Hepatocyte (in vitro differentiated cells): ENCODE measurements around the gene HNRNPA2B1. TPM values are rescaled to one million over a fixed set of nuclear protein-coding genes. Genes with fewer than 3 reads are reported as not detected.

Experiments
- DNase-seq: peaks from one replicate; pipeline ENCODE4 v3.0.0-alpha.2; 2016; ENCODE audit warnings: low spot score
- H2AFZ ChIP-seq: fragments of 200-600 bp; sonication (generic); 2 replicates; pipeline ENCODE4 v1.6.0; 2016; ENCODE audit warnings: antibody characterized with exemption, mild to moderate bottlenecking
- H3K27ac ChIP-seq: fragments of 200-600 bp; sonication (generic); 2 replicates; pipeline ENCODE4 v1.5.1; 2016; ENCODE audit warnings: mild to moderate bottlenecking
- H3K27me3 ChIP-seq: fragments of 200-600 bp; sonication (generic); 2 replicates; pipeline ENCODE4 v1.6.1; 2016
- H3K36me3 ChIP-seq: fragments of 200-600 bp; sonication (generic); replicated peaks from 2 replicates; pipeline ENCODE4 v1.5.1; 2016; ENCODE audit warnings: low read depth; ENCODE audit not compliant: insufficient read depth
- H3K4me1 ChIP-seq: fragments of 200-600 bp; sonication (generic); 2 replicates; pipeline ENCODE4 v1.5.1; 2016; ENCODE audit warnings: mild to moderate bottlenecking, moderate library complexity; ENCODE audit not compliant: insufficient read depth
- H3K4me2 ChIP-seq: fragments of 200-600 bp; sonication (generic); 2 replicates; pipeline ENCODE4 v1.6.0; 2016
- H3K4me3 ChIP-seq: fragments of 200-600 bp; sonication (generic); 2 replicates; pipeline ENCODE4 v1.5.1; 2016; ENCODE audit warnings: mild to moderate bottlenecking
- H3K79me2 ChIP-seq: fragments of 200-600 bp; sonication (generic); 2 replicates; pipeline ENCODE4 v1.6.0; 2017; ENCODE audit warnings: mild to moderate bottlenecking
- H3K9me2 ChIP-seq: fragments of 200-600 bp; sonication (generic); replicated peaks from 2 replicates; pipeline ENCODE4 v1.6.0; 2017; ENCODE audit warnings: mild to moderate bottlenecking; ENCODE audit not compliant: insufficient read depth
- H3K9me3 ChIP-seq: fragments of 200-600 bp; sonication (generic); 2 replicates; pipeline ENCODE4 v1.5.1; 2016; ENCODE audit warnings: low read depth, mild to moderate bottlenecking
- H4K20me1 ChIP-seq: fragments of 200-600 bp; sonication (generic); 2 replicates; pipeline ENCODE4 v1.6.0; 2016; ENCODE audit warnings: mild to moderate bottlenecking; ENCODE audit not compliant: insufficient read depth, poor library complexity, severe bottlenecking
- CTCF ChIP-seq: fragments of 200-600 bp; sonication (generic); IDR thresholded peaks from 2 replicates; pipeline ENCODE4 v1.5.1; 2016; ENCODE audit warnings: antibody characterized with exemption, mild to moderate bottlenecking; ENCODE audit not compliant: poor library complexity
- EZH2 ChIP-seq: fragments of 200-600 bp; sonication (generic); IDR thresholded peaks from 2 replicates; pipeline ENCODE4 v1.6.1; 2016; ENCODE audit warnings: antibody characterized with exemption, mild to moderate bottlenecking, borderline replicate concordance
- EZH2phosphoT487 ChIP-seq: fragments of 200-600 bp; sonication (generic); IDR thresholded peaks from one replicate; pipeline ENCODE4 v1.6.1; 2018; ENCODE audit warnings: antibody characterized with exemption, mild to moderate bottlenecking, low read depth, moderate library complexity; ENCODE audit not compliant: unreplicated experiment, severe bottlenecking
- WGBS: methylation state at CpG from one replicate; pipeline ENCODE4 v1.1.6; 2016; ENCODE audit warnings: low lambda C conversion rate; ENCODE audit errors: missing lambda C conversion rate; 5-methylcytosine and 5-hydroxymethylcytosine counted together
- polyA plus RNA-seq: library from polyadenylated mRNA; unstranded; fragments of >200 nt; fragmentation: Nextera tagmentation; extraction: Ambion mirVana; gene quantifications from 2 replicates; pipeline ENCODE4 v1.2.1, GENCODE V29; 2016
- total RNA-seq: library from RNA; depleted of rRNA; stranded (reverse); fragments of >200 nt; gene quantifications from 2 replicates; pipeline ENCODE4 v1.2.3, GENCODE V29; 2014

HNRNPA2B1 gene
- total and polyA plus RNA-seq, 2 experiments from 2014 or later = 193 to 553 TPM

- DNase-seq = no peak
- Histone ChIP-seq H3K27ac (no peak overlapping the region), H2AFZ (no peak overlapping the region), H3K27me3 (no peaks in the 10 kb centered on the region), H3K79me2 (peaks cover 75% of the 10 kb centered on the region), H3K4me1 (peaks cover 21% of the 10 kb centered on the region), H3K9me2 (no peaks in the 10 kb centered on the region), H3K4me3 (no peak overlapping the region), H3K9me3 (no peaks in the 10 kb centered on the region), H4K20me1 (peaks cover 97% of the 10 kb centered on the region), H3K4me2 (no peak overlapping the region), H3K36me3 (peaks cover 8% of the 10 kb centered on the region)
- no peak for TF ChIP-seq EZH2phosphoT487
- no peak for TF ChIP-seq CTCF
- no peak for TF ChIP-seq EZH2
- WGBS = 94% methylated on average over 1 of the region's 1 CpG
These were observed 8.5 kb downstream of the HNRNPA2B1 start for GRCh38 chr7:26191974-26192479.

- Histone ChIP-seq H3K36me3 (peaks cover 8% of the 10 kb centered on the region), H3K4me3 (no peak overlapping the region), H3K4me2 (no peak overlapping the region), H3K27me3 (no peaks in the 10 kb centered on the region), H3K4me1 (peaks cover 15% of the 10 kb centered on the region), H3K79me2 (peaks cover 69% of the 10 kb centered on the region), H3K9me3 (no peaks in the 10 kb centered on the region), H3K27ac (no peak overlapping the region), H2AFZ (no peak overlapping the region), H3K9me2 (no peaks in the 10 kb centered on the region), H4K20me1 (peaks cover 91% of the 10 kb centered on the region)
- 85% methylated on average over 7 of the region's 7 CpGs for WGBS
- DNase-seq = no peak
- TF ChIP-seq EZH2phosphoT487 (no peak), EZH2 (no peak), CTCF (no peak)
These were observed 9.1 kb downstream of the HNRNPA2B1 start for GRCh38 chr7:26191233-26191973.

GRCh38 chr7:26190417-26190869 lies 10.1 kb downstream of the HNRNPA2B1 start:
- no peaks in the 10 kb centered on the region for H3K9me3 ChIP-seq
- H3K4me1 ChIP-seq = peaks cover 9% of the 10 kb centered on the region
- no peak overlapping the region for H3K4me3 ChIP-seq
- H3K4me2 ChIP-seq = no peak overlapping the region
- H3K79me2 ChIP-seq = peaks cover 59% of the 10 kb centered on the region
- H2AFZ ChIP-seq = no peak overlapping the region
- no peak for DNase-seq
- no peaks in the 10 kb centered on the region for H3K27me3 ChIP-seq
- TF ChIP-seq CTCF (no peak), EZH2 (no peak), EZH2phosphoT487 (no peak)
- H3K9me2 ChIP-seq = no peaks in the 10 kb centered on the region
- WGBS = 78% methylated on average over 1 of the region's 1 CpG
- H4K20me1 ChIP-seq = peaks cover 81% of the 10 kb centered on the region
- H3K36me3 ChIP-seq = peaks cover 8% of the 10 kb centered on the region
- H3K27ac ChIP-seq = peak overlapping the region; percentile 36
